ENCODE results near the gene CLOCK.

DNA sequence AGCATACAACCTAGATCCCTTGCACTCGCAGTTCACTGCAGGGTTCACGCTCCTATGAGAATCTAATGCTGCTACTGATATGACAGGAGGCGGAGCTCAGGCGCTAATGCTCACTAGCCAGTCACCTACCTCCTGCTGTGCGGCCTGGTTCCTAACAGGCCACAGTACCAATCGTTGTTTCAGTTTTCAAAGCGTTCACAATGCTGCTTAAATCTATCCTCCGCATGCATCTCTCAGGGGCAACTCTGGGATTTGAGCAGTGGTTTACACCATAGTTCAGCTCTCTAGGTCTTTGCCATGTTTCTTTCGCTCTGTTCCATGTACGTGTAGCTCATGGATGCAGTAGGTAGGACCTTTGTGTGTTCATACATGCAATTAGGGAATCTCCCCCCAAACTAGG, 47.2 kb downstream of the CLOCK start:
- TF ChIP-seq, protein P1, sequence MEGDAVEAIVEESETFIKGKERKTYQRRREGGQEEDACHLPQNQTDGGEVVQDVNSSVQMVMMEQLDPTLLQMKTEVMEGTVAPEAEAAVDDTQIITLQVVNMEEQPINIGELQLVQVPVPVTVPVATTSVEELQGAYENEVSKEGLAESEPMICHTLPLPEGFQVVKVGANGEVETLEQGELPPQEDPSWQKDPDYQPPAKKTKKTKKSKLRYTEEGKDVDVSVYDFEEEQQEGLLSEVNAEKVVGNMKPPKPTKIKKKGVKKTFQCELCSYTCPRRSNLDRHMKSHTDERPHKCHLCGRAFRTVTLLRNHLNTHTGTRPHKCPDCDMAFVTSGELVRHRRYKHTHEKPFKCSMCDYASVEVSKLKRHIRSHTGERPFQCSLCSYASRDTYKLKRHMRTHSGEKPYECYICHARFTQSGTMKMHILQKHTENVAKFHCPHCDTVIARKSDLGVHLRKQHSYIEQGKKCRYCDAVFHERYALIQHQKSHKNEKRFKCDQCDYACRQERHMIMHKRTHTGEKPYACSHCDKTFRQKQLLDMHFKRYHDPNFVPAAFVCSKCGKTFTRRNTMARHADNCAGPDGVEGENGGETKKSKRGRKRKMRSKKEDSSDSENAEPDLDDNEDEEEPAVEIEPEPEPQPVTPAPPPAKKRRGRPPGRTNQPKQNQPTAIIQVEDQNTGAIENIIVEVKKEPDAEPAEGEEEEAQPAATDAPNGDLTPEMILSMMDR (IDR thresholded peaks at IDR 0.05; ENCODE audit: insufficient read depth, low read length, poor library complexity, severe bottlenecking): no peak
- TF ChIP-seq EZH2phosphoT487 (conservative IDR thresholded peaks at IDR 0.05; ENCODE audit: low read length): no peak
